ENCODE results near the gene AMD1.

GRCh38 chr6:110885526-110885925 is 10.9 kb downstream of the AMD1 start:
- no peak for TF ChIP-seq CTCF (IDR thresholded peaks at IDR 0.05)
- no peak for TF ChIP-seq POLR2A (IDR thresholded peaks at IDR 0.05)
- no peak for TF ChIP-seq POLR2AphosphoS5 (IDR thresholded peaks at IDR 0.05; ENCODE audit: insufficient read depth in 1 of 2, low read depth in 1 of 2)
